HEK293 (cell line): ENCODE measurements around the gene IL1B.

Experiments
- CTCF ChIA-PET: fragments of 350-600 bp; formaldehyde crosslinking; extraction: SDS; loops from one replicate; lab custom pipeline; 2021; ENCODE audit warnings: antibody characterized with exemption; lab: Yijun Ruan, JAX
- POLR2A ChIA-PET: fragments of 300-600 bp; formaldehyde crosslinking; extraction: SDS; loops from one replicate; lab custom pipeline; 2020; ENCODE audit warnings: antibody characterized with exemption, inconsistent platforms; lab: Yijun Ruan, JAX
- H3K27ac ChIP-seq: fragments of 200-500 bp; sonication (Bioruptor generic); 2 replicates; pipeline ENCODE4 v1.5.1; 2014; ENCODE audit warnings: low read depth, low read length, control low read depth, inconsistent platforms; ENCODE audit errors: extremely low read depth
- H3K36me3 ChIP-seq, 2 experiments: fragments of 200-500 bp in 1 of 2; sonication (Bioruptor generic) in 1 of 2; 1 replicate in 1 of 2; 2 replicates in 1 of 2; pipeline ENCODE4 v1.5.1; 2014 to 2017; ENCODE audit warnings: inconsistent platforms in 2 of 2, low read length in 2 of 2; ENCODE audit not compliant: control insufficient read depth in 2 of 2, insufficient read depth in 1 of 2
- H3K4me1 ChIP-seq: fragments of 200-500 bp; sonication (Bioruptor generic); 2 replicates; pipeline ENCODE4 v1.5.1; 2014; ENCODE audit warnings: mild to moderate bottlenecking, low read length, inconsistent platforms; ENCODE audit not compliant: control insufficient read depth, insufficient read depth
- H3K4me3 ChIP-seq: 2 replicates; pipeline ENCODE4 v1.5.1; 2011; ENCODE audit warnings: low read depth, mild to moderate bottlenecking, control low read depth, low read length, moderate library complexity
- H3K9me3 ChIP-seq: fragments of 200-500 bp; sonication (Bioruptor generic); 2 replicates; pipeline ENCODE4 v1.5.1; 2014; ENCODE audit warnings: low read depth, low read length, inconsistent platforms; ENCODE audit not compliant: control insufficient read depth, insufficient read depth
- KLF16 ChIP-seq: fragments of 450-650 bp; formaldehyde crosslinking; IDR thresholded peaks from 2 replicates; pipeline ENCODE4 v1.5.1; 2017; ENCODE audit warnings: missing biosample characterization, missing genetic modification characterization
- MYNN ChIP-seq: fragments of 450-650 bp; formaldehyde crosslinking; IDR thresholded peaks from 2 replicates; pipeline ENCODE4 v1.5.1; 2016; ENCODE audit warnings: missing biosample characterization, missing genetic modification characterization, borderline replicate concordance
- REST ChIP-seq: fragments of 450-650 bp; formaldehyde crosslinking; IDR thresholded peaks from 2 replicates; pipeline ENCODE4 v1.5.1; 2016; ENCODE audit warnings: missing biosample characterization, missing genetic modification characterization
- ZNF19 ChIP-seq: fragments of 450-650 bp; formaldehyde crosslinking; IDR thresholded peaks from 2 replicates; pipeline ENCODE4; 2016; ENCODE audit warnings: missing biosample characterization, missing genetic modification characterization, low read depth
- ZNF366 ChIP-seq: fragments of 450-650 bp; formaldehyde crosslinking; conservative IDR thresholded peaks from 2 replicates; pipeline ENCODE4 v1.5.1; 2016; ENCODE audit warnings: missing biosample characterization, missing genetic modification characterization
- ZNF391 ChIP-seq: fragments of 450-650 bp; formaldehyde crosslinking; IDR thresholded peaks from 2 replicates; pipeline ENCODE4 v1.5.1; 2016; ENCODE audit warnings: low read depth, missing biosample characterization, missing genetic modification characterization, borderline replicate concordance
- ZNF558 ChIP-seq: fragments of 450-650 bp; formaldehyde crosslinking; IDR thresholded peaks from 2 replicates; pipeline ENCODE4 v1.5.1; 2016; ENCODE audit warnings: missing biosample characterization, missing genetic modification characterization
- ZNF571 ChIP-seq: fragments of 450-650 bp; formaldehyde crosslinking; IDR thresholded peaks from 2 replicates; pipeline ENCODE4 v1.5.0; 2017; ENCODE audit warnings: missing biosample characterization, missing genetic modification characterization
- ZNF660 ChIP-seq: fragments of 450-650 bp; IDR thresholded peaks from 2 replicates; pipeline ENCODE4 v1.5.1; 2018; ENCODE audit warnings: missing biosample characterization, mild to moderate bottlenecking, missing genetic modification characterization
- ZNF677 ChIP-seq: fragments of 450-650 bp; IDR thresholded peaks from 2 replicates; pipeline ENCODE4 v1.5.0; 2018; ENCODE audit warnings: missing biosample characterization, mild to moderate bottlenecking, missing genetic modification characterization, moderate library complexity
- ZNF692 ChIP-seq: fragments of 450-650 bp; formaldehyde crosslinking; IDR thresholded peaks from 2 replicates; pipeline ENCODE4 v1.5.1; 2016; ENCODE audit warnings: missing biosample characterization, missing genetic modification characterization
- ZSCAN23 ChIP-seq: fragments of 450-650 bp; formaldehyde crosslinking; IDR thresholded peaks from 2 replicates; pipeline ENCODE4 v1.5.1; 2016; ENCODE audit warnings: missing biosample characterization, missing genetic modification characterization
- TF ChIP-seq, protein P1 (sequence below): fragments of 450-650 bp; formaldehyde crosslinking; IDR thresholded peaks from 2 replicates; pipeline ENCODE4 v1.5.1; 2017; ENCODE audit warnings: missing biosample characterization, missing genetic modification characterization
- TF ChIP-seq, protein P2 (sequence below): fragments of 450-650 bp; formaldehyde crosslinking; IDR thresholded peaks from 2 replicates; pipeline ENCODE4 v1.5.1; 2016; ENCODE audit warnings: missing biosample characterization, missing genetic modification characterization, borderline replicate concordance
- TF ChIP-seq, protein P3 (sequence below): fragments of 450-650 bp; formaldehyde crosslinking; IDR thresholded peaks from 2 replicates; pipeline ENCODE4 v1.5.1; 2016; ENCODE audit warnings: missing biosample characterization, missing genetic modification characterization
- TF ChIP-seq, protein P4 (sequence below): fragments of 450-650 bp; formaldehyde crosslinking; IDR thresholded peaks from 2 replicates; pipeline ENCODE4 v1.5.1; 2017; ENCODE audit warnings: missing biosample characterization, missing genetic modification characterization
- TF ChIP-seq, protein P5 (sequence below): fragments of 450-650 bp; formaldehyde crosslinking; IDR thresholded peaks from 2 replicates; pipeline ENCODE4 v1.5.1; 2017; ENCODE audit warnings: missing biosample characterization, mild to moderate bottlenecking, missing genetic modification characterization, moderate library complexity

The IL1B gene

GRCh38 chr2:112789186-112789585 is 47.4 kb downstream of the IL1B start (continued):
- TF ChIP-seq REST (tag by site-specific recombination) = no peak

DNA sequence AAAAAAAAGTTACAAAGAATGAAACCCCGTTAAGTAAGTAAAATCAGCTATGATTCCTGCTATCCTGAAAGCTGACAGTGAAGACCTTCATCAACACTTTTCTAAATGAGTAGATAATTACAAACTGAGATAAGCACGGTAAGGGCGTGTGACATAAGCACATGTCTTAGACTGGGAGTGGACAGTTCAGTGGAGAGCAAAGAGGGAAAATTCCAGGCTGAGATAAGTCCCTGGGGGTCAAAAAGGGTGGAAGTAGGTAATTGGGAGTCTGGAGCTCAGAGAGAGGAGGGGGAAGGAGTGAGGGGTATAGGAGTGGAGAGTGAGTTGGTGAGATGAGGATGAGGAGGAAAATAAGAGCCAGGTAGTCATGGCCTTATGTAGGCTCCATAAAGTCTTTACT is 47.9 kb downstream of the IL1B start:
- POLR2A ChIA-PET = no interaction called here
- H3K4me1 ChIP-seq = no peaks in the 10 kb centered on the region
- H3K27ac ChIP-seq = no peak overlapping the region
- H3K36me3 ChIP-seq = no peaks in the 10 kb centered on the region
- no peak overlapping the region for H3K4me3 ChIP-seq
- no peaks in the 10 kb centered on the region for H3K9me3 ChIP-seq
- CTCF ChIA-PET = interaction anchor here (0.7 kb wide), 1 partner anchor 16 kb away, joined by 3 read pairs; no protein-coding TSS in a partner anchor
- TF ChIP-seq, protein P1, sequence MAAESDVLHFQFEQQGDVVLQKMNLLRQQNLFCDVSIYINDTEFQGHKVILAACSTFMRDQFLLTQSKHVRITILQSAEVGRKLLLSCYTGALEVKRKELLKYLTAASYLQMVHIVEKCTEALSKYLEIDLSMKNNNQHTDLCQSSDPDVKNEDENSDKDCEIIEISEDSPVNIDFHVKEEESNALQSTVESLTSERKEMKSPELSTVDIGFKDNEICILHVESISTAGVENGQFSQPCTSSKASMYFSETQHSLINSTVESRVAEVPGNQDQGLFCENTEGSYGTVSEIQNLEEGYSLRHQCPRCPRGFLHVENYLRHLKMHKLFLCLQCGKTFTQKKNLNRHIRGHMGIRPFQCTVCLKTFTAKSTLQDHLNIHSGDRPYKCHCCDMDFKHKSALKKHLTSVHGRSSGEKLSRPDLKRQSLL (tag by site-specific recombination) = no peak
- no peak for TF ChIP-seq MYNN
- TF ChIP-seq, protein P2, sequence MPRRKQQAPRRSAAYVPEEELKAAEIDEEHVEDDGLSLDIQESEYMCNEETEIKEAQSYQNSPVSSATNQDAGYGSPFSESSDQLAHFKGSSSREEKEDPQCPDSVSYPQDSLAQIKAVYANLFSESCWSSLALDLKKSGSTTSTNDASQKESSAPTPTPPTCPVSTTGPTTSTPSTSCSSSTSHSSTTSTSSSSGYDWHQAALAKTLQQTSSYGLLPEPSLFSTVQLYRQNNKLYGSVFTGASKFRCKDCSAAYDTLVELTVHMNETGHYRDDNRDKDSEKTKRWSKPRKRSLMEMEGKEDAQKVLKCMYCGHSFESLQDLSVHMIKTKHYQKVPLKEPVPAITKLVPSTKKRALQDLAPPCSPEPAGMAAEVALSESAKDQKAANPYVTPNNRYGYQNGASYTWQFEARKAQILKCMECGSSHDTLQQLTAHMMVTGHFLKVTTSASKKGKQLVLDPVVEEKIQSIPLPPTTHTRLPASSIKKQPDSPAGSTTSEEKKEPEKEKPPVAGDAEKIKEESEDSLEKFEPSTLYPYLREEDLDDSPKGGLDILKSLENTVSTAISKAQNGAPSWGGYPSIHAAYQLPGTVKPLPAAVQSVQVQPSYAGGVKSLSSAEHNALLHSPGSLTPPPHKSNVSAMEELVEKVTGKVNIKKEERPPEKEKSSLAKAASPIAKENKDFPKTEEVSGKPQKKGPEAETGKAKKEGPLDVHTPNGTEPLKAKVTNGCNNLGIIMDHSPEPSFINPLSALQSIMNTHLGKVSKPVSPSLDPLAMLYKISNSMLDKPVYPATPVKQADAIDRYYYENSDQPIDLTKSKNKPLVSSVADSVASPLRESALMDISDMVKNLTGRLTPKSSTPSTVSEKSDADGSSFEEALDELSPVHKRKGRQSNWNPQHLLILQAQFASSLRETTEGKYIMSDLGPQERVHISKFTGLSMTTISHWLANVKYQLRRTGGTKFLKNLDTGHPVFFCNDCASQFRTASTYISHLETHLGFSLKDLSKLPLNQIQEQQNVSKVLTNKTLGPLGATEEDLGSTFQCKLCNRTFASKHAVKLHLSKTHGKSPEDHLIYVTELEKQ (tag by site-specific recombination) = no peak
- no peak for TF ChIP-seq ZNF571 (tag by site-specific recombination)

DNA sequence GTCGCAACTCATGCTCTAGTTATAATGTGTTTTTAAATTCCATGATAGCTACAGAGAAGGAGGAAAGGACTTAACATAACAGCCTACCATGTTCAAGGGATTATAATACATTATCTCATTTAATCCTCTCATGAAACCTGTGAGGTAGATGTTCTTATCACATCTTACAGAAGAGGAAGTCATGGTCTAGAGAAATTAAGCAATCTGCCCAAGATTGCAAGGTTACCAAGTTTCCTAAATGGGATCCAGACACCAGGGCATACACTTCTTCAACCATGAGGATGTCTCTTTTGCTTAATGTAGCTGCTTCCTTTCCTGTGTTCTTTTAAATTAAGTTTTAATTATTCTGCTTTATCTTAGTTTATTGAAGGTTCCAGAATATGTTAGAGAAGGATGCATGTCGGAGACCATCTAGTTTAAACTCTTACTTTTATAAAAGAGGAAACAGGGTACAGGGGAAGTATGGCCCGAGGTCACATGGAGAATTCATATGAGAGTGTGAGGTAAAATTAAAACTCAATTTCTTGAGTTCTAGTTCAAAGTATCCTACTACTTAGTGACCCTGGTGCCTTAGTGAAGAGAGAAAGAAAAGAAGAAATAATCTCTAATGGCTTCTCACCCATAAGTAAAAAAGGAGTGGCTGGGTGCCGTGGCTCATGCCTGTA is 48.7 kb downstream of the IL1B start:
- POLR2A ChIA-PET = no interaction called here
- no peak for TF ChIP-seq ZNF19 (tag by site-specific recombination)
- no peak for TF ChIP-seq ZNF677 (tag by site-specific recombination)
- TF ChIP-seq ZNF391 (tag by site-specific recombination) = no peak
- TF ChIP-seq, protein P3, sequence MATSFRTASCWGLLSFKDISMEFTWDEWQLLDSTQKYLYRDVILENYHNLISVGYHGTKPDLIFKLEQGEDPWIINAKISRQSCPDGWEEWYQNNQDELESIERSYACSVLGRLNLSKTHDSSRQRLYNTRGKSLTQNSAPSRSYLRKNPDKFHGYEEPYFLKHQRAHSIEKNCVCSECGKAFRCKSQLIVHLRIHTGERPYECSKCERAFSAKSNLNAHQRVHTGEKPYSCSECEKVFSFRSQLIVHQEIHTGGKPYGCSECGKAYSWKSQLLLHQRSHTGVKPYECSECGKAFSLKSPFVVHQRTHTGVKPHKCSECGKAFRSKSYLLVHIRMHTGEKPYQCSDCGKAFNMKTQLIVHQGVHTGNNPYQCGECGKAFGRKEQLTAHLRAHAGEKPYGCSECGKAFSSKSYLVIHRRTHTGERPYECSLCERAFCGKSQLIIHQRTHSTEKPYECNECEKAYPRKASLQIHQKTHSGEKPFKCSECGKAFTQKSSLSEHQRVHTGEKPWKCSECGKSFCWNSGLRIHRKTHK = no peak
- no peak for TF ChIP-seq ZNF660 (tag by site-specific recombination)
- TF ChIP-seq, protein P4, sequence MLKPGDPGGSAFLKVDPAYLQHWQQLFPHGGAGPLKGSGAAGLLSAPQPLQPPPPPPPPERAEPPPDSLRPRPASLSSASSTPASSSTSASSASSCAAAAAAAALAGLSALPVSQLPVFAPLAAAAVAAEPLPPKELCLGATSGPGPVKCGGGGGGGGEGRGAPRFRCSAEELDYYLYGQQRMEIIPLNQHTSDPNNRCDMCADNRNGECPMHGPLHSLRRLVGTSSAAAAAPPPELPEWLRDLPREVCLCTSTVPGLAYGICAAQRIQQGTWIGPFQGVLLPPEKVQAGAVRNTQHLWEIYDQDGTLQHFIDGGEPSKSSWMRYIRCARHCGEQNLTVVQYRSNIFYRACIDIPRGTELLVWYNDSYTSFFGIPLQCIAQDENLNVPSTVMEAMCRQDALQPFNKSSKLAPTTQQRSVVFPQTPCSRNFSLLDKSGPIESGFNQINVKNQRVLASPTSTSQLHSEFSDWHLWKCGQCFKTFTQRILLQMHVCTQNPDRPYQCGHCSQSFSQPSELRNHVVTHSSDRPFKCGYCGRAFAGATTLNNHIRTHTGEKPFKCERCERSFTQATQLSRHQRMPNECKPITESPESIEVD (tag by site-specific recombination) = no peak
- TF ChIP-seq ZNF558 (tag by site-specific recombination) = no peak
- TF ChIP-seq ZNF366 (tag by site-specific recombination) = no peak
- TF ChIP-seq ZSCAN23 (tag by site-specific recombination) = no peak
- no peak for TF ChIP-seq ZNF692
- TF ChIP-seq, protein P5, sequence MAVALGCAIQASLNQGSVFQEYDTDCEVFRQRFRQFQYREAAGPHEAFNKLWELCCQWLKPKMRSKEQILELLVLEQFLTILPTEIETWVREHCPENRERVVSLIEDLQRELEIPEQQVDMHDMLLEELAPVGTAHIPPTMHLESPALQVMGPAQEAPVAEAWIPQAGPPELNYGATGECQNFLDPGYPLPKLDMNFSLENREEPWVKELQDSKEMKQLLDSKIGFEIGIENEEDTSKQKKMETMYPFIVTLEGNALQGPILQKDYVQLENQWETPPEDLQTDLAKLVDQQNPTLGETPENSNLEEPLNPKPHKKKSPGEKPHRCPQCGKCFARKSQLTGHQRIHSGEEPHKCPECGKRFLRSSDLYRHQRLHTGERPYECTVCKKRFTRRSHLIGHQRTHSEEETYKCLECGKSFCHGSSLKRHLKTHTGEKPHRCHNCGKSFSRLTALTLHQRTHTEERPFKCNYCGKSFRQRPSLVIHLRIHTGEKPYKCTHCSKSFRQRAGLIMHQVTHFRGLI (tag by site-specific recombination) = no peak
- no peak for TF ChIP-seq KLF16 (tag by site-specific recombination)

More for the DNA sequence above, 48.7 kb downstream of the IL1B start:
- Histone ChIP-seq H3K27ac (no peak overlapping the region), H3K4me3 (no peak overlapping the region), H3K4me1 (no peaks in the 10 kb centered on the region), H3K36me3 (no peaks in the 10 kb centered on the region), H3K9me3 (no peaks in the 10 kb centered on the region)
- CTCF ChIA-PET = interaction anchor here (0.7 kb wide), 1 partner anchor 38 kb away, joined by 3 read pairs; no protein-coding TSS in a partner anchor
